GM23338 (cell line): ENCODE results near the gene SNTG2. TPM values are rescaled to one million over a fixed set of nuclear protein-coding genes. Genes with fewer than 3 reads are reported as not detected.

Experiments
- ATAC-seq: fragments of 200-7000 bp; cut with Tn5 transposase; 3 replicates; pipeline ENCODE4 v1.9.1; 2020
- DNase-seq: peaks from one replicate; pipeline ENCODE4 v3.0.0-alpha.2; 2015; ENCODE audit warnings: low spot score
- H2AFZ ChIP-seq: fragments of 200-600 bp; sonication (generic); 2 replicates; pipeline ENCODE4 v1.8.0; 2016; ENCODE audit warnings: antibody characterized with exemption, mild to moderate bottlenecking, moderate library complexity
- H3F3A ChIP-seq: fragments of 200-600 bp; sonication (generic); replicated peaks from 2 replicates; pipeline ENCODE4 v1.8.0; 2017; ENCODE audit warnings: antibody characterized with exemption, mixed run types, low read depth
- H3K27ac ChIP-seq: fragments of 200-600 bp; sonication (generic); 2 replicates; pipeline ENCODE4 v1.6.1; 2016; ENCODE audit warnings: low read depth
- H3K27me3 ChIP-seq: fragments of 200-600 bp; sonication (generic); 2 replicates; pipeline ENCODE4 v1.8.0; 2016; ENCODE audit warnings: mild to moderate bottlenecking, mixed run types, moderate library complexity; ENCODE audit not compliant: insufficient read depth
- H3K36me3 ChIP-seq: fragments of 200-600 bp; sonication (generic); 2 replicates; pipeline ENCODE4 v1.8.0; 2016; ENCODE audit warnings: mild to moderate bottlenecking; ENCODE audit not compliant: insufficient read depth
- H3K4me1 ChIP-seq: fragments of 200-600 bp; sonication (generic); 2 replicates; pipeline ENCODE4 v1.8.0; 2016; ENCODE audit warnings: mild to moderate bottlenecking, moderate library complexity; ENCODE audit not compliant: insufficient read depth
- H3K4me2 ChIP-seq: fragments of 200-600 bp; sonication (generic); 2 replicates; pipeline ENCODE4 v1.7.1; 2017; ENCODE audit warnings: mixed run types
- H3K4me3 ChIP-seq: fragments of 200-600 bp; sonication (generic); 2 replicates; pipeline ENCODE4 v1.6.1; 2016; ENCODE audit warnings: mixed run types
- H3K79me2 ChIP-seq: fragments of 200-600 bp; sonication (generic); replicated peaks from 2 replicates; pipeline ENCODE4 v1.8.0; 2017; ENCODE audit warnings: mild to moderate bottlenecking; ENCODE audit not compliant: insufficient read depth
- H3K9me2 ChIP-seq: fragments of 200-600 bp; sonication (generic); 2 replicates; pipeline ENCODE4 v1.8.0; 2017; ENCODE audit not compliant: insufficient read depth
- H4K20me1 ChIP-seq: fragments of 200-600 bp; sonication (generic); replicated peaks from 2 replicates; pipeline ENCODE4 v1.8.0; 2017; ENCODE audit warnings: mild to moderate bottlenecking; ENCODE audit not compliant: insufficient read depth
- H3K27ac Mint-ChIP-seq: 2 replicates; pipeline ENCODE4 v1.8.0; 2020; ENCODE audit warnings: inconsistent platforms, mild to moderate bottlenecking, moderate library complexity, mixed read lengths
- H3K27me3 Mint-ChIP-seq: 3 replicates; pipeline ENCODE4 v1.8.0; 2022; ENCODE audit warnings: low read depth, mild to moderate bottlenecking, moderate library complexity, mixed read lengths, inconsistent platforms; ENCODE audit not compliant: insufficient read depth, poor library complexity
- H3K36me3 Mint-ChIP-seq: 3 replicates; pipeline ENCODE4 v1.8.0; 2021; ENCODE audit warnings: low read depth, mild to moderate bottlenecking, inconsistent platforms, moderate library complexity, mixed read lengths
- H3K4me1 Mint-ChIP-seq: 3 replicates; pipeline ENCODE4 v1.8.0; 2020; ENCODE audit warnings: mild to moderate bottlenecking, inconsistent platforms, mixed read lengths
- H3K4me3 Mint-ChIP-seq: 3 replicates; pipeline ENCODE4 v1.8.0; 2021; ENCODE audit warnings: moderate library complexity, mild to moderate bottlenecking, inconsistent platforms, mixed read lengths
- H3K9me3 Mint-ChIP-seq: 3 replicates; pipeline ENCODE4 v1.8.0; 2020; ENCODE audit warnings: moderate library complexity, mild to moderate bottlenecking, inconsistent platforms, mixed read lengths
- ETS1 ChIP-seq: IDR thresholded peaks from 2 replicates; pipeline ENCODE4 v1.6.1; 2016; ENCODE audit warnings: antibody characterized with exemption
- EZH2 ChIP-seq: fragments of 200-600 bp; sonication (generic); IDR thresholded peaks from one replicate; pipeline ENCODE4 v1.8.0; 2017; ENCODE audit warnings: antibody characterized with exemption, mild to moderate bottlenecking, low read depth; ENCODE audit not compliant: unreplicated experiment
- JUNB ChIP-seq: IDR thresholded peaks from one replicate; pipeline ENCODE4 v1.6.1; 2016; ENCODE audit warnings: antibody characterized with exemption; ENCODE audit not compliant: unreplicated experiment
- NANOG ChIP-seq: IDR thresholded peaks from 2 replicates; pipeline ENCODE4 v1.6.1; 2016; ENCODE audit warnings: antibody characterized with exemption, borderline replicate concordance
- ZNF114 ChIP-seq: fragments of 250-450 bp; sonication (Bioruptor Pico); IDR thresholded peaks from 2 replicates; pipeline ENCODE4 v1.5.0; 2020; ENCODE audit warnings: mild to moderate bottlenecking, moderate library complexity
- ZNF331 ChIP-seq: fragments of 250-450 bp; sonication (Bioruptor Pico); IDR thresholded peaks from 2 replicates; pipeline ENCODE4 v1.5.0; 2020; ENCODE audit warnings: low read depth, mild to moderate bottlenecking, moderate library complexity
- polyA plus RNA-seq: library from polyadenylated mRNA; unstranded; fragments of >200 nt; fragmentation: Nextera tagmentation; extraction: Ambion mirVana; gene quantifications from 2 replicates; pipeline ENCODE4 v1.2.1, GENCODE V29; 2016
- total RNA-seq: library from RNA; depleted of rRNA; stranded (reverse); fragments of >200 nt; shearing (Covaris generic); gene quantifications from 2 replicates; pipeline ENCODE4 v1.2.3, GENCODE V29; 2014
- TF ChIP-seq, protein P1 (sequence below): IDR thresholded peaks from one replicate; pipeline ENCODE4 v1.6.1; 2018; ENCODE audit warnings: antibody characterized with exemption; ENCODE audit not compliant: unreplicated experiment
- TF ChIP-seq, protein P2 (sequence below), 2 experiments: fragments of 200-600 bp in 1 of 2; sonication (generic) in 1 of 2; conservative IDR thresholded peaks; 2 replicates each; pipeline versions ENCODE4 v1.5.1 to v1.6.1; 2016 to 2017; ENCODE audit warnings: antibody characterized with exemption in 2 of 2, low read depth in 2 of 2, mild to moderate bottlenecking in 2 of 2, moderate library complexity in 1 of 2

SNTG2 gene
- total and polyA plus RNA-seq, 2 experiments from 2014 or later: 27.5 to 60.4 TPM

DNA sequence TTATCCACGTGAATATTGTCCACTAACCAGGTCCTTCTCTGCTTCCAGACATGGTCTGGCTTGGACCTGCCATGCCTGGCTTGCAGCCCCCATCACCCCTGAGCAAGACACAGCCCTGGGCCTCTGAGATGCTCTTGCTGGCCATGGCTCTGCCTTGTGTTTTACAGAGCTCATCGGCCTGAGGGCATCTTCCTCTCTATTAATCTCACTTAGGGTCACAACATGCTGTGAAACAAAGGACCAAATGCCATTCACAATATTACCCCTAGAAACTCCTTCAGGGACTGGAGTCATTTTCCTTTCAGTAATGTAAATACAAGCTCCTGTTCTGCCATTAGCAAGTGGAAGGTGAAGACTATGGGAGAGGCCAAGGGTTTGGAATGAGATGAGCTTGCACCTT is 455.8 kb downstream of the SNTG2 start (continued):
- TF ChIP-seq, protein P1, sequence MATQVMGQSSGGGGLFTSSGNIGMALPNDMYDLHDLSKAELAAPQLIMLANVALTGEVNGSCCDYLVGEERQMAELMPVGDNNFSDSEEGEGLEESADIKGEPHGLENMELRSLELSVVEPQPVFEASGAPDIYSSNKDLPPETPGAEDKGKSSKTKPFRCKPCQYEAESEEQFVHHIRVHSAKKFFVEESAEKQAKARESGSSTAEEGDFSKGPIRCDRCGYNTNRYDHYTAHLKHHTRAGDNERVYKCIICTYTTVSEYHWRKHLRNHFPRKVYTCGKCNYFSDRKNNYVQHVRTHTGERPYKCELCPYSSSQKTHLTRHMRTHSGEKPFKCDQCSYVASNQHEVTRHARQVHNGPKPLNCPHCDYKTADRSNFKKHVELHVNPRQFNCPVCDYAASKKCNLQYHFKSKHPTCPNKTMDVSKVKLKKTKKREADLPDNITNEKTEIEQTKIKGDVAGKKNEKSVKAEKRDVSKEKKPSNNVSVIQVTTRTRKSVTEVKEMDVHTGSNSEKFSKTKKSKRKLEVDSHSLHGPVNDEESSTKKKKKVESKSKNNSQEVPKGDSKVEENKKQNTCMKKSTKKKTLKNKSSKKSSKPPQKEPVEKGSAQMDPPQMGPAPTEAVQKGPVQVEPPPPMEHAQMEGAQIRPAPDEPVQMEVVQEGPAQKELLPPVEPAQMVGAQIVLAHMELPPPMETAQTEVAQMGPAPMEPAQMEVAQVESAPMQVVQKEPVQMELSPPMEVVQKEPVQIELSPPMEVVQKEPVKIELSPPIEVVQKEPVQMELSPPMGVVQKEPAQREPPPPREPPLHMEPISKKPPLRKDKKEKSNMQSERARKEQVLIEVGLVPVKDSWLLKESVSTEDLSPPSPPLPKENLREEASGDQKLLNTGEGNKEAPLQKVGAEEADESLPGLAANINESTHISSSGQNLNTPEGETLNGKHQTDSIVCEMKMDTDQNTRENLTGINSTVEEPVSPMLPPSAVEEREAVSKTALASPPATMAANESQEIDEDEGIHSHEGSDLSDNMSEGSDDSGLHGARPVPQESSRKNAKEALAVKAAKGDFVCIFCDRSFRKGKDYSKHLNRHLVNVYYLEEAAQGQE: no peak

GRCh38 chr2:1407950-1408675 is 457.5 kb downstream of the SNTG2 start:
- Mint-ChIP-seq H3K4me3 (no peak overlapping the region), H3K36me3 (no peaks in the 10 kb centered on the region), H3K27ac (no peak overlapping the region), H3K9me3 (peaks cover under 1% of the 10 kb centered on the region; the same call in 1 of the 3 replicates), H3K4me1 (peaks cover 27% of the 10 kb centered on the region), H3K27me3 (peaks cover 18% of the 10 kb centered on the region)
- Histone ChIP-seq H3K4me3 (no peak overlapping the region), H3F3A (no peaks in the 10 kb centered on the region), H3K9me2 (0 out of 2 replicates have a peak, but pooled peaks cover 6% of the 10 kb centered on the region), H3K27ac (no peak overlapping the region), H3K4me1 (peaks cover 4% of the 10 kb centered on the region; the same call in 1 of the 2 replicates), H3K27me3 (no peaks in the 10 kb centered on the region), H3K36me3 (no peaks in the 10 kb centered on the region), H2AFZ (no peak overlapping the region), H4K20me1 (no peaks in the 10 kb centered on the region), H3K4me2 (no peak overlapping the region), H3K79me2 (no peaks in the 10 kb centered on the region)
- no peak for ATAC-seq
- DNase-seq: no peak
- TF ChIP-seq ZNF114 (no peak), JUNB (no peak), ETS1 (no peak), NANOG (no peak), EZH2 (no peak), ZNF331 (CRISPR knock-in tag) (no peak)
- TF ChIP-seq, protein P1: no peak
- TF ChIP-seq, protein P2, sequence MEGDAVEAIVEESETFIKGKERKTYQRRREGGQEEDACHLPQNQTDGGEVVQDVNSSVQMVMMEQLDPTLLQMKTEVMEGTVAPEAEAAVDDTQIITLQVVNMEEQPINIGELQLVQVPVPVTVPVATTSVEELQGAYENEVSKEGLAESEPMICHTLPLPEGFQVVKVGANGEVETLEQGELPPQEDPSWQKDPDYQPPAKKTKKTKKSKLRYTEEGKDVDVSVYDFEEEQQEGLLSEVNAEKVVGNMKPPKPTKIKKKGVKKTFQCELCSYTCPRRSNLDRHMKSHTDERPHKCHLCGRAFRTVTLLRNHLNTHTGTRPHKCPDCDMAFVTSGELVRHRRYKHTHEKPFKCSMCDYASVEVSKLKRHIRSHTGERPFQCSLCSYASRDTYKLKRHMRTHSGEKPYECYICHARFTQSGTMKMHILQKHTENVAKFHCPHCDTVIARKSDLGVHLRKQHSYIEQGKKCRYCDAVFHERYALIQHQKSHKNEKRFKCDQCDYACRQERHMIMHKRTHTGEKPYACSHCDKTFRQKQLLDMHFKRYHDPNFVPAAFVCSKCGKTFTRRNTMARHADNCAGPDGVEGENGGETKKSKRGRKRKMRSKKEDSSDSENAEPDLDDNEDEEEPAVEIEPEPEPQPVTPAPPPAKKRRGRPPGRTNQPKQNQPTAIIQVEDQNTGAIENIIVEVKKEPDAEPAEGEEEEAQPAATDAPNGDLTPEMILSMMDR (conservative IDR thresholded peaks at IDR 0.05; ENCODE audit: low read depth in 2 of 2): no peak
